GM18517 (cell line): Measurements from ENCODE around the gene ADD3.

ENCODE experiments used
- ATAC-seq: cut with Tn5 transposase; IDR thresholded peaks from one replicate; pipeline ENCODE4 v1.9.1; 2021; ENCODE audit warnings: mild to moderate bottlenecking, moderate library complexity; ENCODE audit not compliant: unreplicated experiment

Gene ADD3

DNA sequence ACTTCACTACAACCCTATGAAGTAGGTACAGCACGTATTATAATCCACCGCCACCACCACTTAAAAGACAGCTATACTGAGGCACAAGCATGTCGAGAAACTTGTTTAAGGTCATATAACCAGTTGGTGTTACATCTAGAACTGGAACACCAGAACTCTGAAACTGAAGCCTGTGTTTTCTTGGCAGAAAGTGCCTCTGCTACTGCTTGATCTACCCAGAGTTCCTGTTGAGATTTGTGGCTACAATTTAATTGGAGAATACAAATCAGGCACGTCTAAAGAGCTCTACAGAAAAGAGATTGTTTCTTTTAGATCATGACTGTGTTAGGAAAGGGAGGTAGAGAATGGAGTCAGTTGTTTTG lies 4.3 kb upstream of the ADD3 start:
- no peak for ATAC-seq

DNA sequence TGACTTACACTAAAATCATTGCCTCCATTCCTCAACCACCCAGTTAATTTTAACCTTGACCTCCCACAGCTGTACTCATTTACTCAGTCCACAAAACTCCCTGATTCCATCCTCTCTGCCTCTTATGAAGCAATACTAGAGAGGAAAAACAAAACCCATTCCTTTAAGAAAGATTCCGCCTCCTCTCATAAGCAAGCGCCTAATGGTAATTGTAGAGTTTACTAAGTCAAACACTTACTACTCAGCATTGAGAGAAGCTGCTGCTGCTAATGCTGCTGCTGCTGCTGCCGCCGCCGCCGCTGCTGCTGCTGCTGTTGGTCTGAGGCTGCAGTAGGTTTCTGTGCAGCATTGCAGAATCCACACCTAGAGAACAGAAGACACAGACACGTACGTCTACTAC lies 2.1 kb upstream of the ADD3 start:
- ATAC-seq, result no peak

DNA sequence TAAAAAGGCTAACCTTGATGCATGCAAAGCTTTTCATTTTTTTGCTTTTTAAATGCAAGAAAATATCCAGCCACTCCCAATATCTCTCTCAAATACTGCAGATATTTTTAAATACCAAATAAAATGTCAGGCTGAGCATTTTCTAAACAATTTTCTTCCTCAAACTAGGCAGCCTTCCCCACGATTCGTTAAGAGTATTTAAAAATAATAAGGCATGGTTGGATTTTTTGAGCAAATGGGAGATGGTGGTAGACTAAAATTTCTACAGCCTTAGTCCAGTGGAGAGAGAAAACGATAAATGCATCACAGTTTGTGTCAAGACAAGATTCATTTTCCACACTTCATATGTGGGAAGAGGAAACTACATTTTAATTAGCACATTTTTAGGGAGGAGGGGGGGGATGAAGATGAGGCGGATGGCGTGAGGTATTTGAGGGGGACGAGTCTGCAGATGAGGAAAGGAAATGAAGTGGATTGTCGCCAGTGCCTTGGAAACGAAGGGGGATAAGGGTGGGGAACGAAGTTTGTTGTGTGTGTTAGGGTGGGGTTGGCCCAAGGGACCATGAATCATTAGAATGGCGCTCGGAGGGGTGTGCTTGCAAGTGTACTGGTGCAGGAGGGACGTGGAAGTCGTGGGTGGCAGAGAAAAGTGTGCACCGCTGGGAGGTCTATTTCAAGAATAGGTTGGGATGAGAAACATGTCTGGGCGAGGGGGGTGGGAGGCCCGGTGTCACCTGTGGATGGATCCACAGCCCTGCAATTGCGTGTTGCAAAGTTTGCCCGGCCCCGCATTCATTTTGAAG lies 1.2 kb upstream of the ADD3 start:
- ATAC-seq, result no peak

DNA sequence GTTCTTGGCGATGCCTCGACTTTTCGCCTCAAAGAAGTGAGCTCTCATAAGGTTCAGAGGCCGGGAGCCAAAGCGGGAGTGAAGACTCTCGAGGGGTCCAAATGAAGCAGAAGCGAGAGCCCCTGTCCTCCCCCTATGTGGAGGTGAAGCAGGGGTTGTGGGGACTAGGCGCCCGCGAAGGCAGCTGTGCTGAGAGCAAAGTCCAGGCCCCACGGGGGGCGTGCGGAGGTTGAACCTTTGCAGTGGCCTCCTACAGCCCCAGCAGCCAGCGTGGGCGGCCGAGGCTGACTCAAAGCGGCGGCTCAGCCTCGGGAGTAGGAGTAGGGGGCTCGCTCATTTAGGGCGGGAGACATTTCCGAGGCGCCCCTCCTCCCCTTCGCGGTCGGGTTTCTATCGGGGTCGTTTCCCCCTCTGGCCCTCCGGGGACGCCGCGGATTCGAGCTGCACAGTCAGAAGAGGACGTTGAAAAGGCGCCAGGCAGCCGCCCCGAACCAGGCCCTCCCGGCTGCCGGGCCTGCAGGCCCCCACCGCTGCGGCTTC lies 553 bp upstream of the ADD3 start:
- peak; percentile 46 for ATAC-seq

DNA sequence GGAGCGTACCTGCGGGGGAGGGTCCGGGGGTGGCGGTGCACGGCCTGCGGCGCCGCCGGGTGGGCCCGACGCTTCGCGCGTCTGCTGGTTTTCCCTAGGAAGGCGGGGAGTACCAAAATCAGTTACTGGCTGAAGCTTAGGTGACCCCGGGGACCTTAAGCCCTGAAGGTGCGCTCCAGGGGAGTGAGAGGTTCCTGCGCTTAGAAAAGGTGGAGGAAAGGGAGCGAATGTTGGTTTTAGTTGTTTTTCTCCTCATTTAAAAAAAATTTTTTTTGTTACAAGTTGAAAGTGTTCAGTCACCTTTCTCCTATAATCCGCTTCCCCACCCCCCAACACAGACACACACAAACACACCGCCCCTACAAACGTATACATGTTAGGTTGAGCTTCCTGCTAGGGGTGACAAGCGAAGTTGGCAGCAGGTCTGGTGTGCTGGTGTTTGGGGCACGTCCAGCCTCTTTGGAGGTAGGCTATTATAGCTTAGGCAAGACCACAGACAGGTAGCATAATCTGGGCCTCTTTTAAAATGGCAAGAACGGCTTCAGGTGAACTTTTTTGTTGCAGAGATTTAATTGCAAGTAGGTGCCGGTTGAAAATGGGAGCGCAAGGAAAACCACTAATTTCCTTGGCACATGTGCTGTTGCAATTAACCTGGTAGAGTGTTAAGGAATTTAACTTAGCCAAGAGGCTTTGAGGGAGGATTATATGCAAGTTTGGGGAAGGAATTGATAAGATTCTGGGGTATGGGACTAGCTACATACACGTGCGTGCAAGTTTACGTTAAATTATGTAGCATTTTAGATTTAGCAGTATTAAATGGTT lies 945 bp downstream of the ADD3 start:
- peak; percentile 22 for ATAC-seq

DNA sequence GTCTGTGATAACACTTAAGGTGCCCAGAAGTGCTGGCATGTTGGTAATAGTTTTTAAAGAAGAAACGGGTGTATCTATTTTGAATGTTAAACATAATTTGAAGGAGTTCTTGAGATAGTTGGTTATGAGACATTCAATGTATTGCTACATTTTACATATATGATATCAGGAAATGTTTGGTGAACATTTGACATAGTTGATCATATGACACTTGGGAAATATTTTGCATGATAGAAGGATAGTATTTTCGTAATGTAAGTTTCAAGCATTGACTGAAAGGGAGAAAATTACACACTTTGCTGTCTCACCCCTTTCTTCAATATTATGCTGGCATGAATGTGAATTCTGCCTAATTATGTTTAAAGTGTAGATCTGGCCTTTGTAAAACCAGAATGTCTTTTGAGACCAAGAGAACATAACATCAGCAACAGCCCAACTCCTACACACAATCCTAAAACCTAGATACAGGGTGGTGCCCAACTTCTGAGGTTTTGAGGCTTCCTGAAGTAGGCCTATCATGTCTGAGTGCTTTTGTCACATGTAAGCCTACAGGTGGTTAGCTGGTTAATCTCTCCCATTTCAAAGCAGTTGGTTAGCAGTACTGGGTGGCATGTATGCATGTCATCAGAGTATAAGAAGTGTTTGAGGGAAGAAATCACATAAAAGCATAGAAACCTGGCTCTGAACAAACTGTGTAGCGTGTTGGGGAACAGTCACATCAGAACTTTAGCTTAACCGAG lies 2.1 kb downstream of the ADD3 start:
- peak; percentile 43 for ATAC-seq

DNA sequence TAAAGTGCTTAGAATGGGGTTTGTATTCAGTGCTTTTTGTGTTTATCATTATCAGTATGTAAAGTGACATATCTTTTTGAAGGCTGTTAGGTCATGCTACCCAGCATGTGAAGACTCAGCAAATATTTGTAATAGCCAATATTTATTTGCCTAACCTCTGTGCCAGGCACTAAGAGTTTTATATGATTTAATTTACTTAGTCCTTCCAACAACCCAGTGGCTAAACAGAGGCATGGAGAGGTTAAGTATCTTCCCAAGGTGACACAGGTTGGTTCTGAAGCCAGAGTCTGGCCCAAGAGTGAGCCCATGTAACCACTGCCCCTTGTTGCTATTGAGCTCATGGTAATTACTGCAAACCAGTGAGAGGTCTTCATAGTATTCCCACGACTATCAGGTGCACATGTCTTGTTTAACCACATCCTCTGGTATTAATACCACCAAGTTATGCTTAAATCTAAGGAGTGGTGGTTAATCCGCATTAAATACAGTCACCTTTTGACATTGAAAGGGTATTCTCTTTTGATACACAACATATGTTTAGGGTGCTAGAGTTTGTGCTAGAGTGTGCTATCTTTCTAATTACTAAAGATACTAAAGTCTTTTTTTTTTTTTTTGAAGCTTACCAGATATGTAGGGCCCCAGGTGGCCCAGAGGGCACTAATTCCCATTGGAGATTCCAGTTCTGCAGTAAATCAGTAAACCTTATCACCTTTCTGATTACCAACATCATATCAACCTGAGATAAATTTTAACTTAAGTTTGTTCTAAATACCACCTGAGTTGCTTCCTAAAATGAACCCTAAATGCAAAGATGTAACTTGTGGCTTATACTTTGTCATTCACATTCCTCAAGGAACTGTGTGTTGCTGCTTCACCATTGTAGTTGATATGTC lies 2.9 kb downstream of the ADD3 start:
- ATAC-seq, result no peak

DNA sequence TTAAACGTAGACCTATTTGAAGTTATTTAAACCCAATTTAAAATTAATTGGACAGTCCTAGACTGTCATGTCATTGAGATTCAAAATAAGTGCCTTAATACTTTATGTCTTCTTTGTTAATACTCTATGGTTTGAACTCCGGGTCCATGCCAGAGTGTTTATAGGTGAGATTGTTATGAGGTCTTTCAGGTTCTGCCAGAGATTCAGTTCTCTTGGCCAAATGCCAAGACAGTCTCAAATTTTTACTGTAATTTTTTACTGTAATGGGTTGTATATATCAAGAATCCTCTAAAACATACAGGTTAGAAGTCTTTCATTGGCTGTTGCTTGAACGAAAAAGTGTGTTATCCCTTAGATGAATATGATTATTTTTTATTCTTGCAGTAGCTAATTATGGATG lies 3.9 kb downstream of the ADD3 start:
- ATAC-seq, result no peak

DNA sequence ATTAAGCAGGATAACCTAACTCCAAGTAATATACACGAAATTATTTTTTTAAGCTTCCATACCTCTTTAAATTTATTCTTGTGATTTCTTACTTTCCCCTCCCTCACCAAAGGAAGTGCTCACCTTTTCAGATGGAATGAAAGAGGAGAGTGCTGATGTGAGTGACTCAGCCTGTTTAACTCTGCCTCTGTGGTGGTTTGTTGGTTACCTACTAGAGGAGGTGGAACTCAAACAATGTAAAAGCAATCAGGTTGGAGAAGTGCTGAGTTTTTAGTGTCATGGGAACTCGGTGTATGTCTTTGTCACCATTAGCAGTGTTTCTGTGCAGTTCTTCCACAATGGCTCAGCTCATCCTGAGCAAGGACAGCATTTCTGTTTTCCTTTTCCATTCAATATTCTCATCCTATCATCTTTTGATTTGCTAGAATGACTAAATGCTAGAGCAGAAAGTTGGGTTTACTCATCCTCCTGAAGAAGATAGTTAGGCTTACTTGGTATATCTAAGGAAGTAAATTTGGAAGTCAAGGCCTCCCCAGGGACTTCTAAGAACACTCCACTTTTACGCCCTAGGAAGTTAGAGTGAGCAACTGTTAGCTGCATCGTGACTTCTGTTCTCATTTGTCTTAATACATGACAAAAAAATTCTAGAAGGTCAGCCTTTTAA lies 6.0 kb downstream of the ADD3 start:
- ATAC-seq, result no peak

DNA sequence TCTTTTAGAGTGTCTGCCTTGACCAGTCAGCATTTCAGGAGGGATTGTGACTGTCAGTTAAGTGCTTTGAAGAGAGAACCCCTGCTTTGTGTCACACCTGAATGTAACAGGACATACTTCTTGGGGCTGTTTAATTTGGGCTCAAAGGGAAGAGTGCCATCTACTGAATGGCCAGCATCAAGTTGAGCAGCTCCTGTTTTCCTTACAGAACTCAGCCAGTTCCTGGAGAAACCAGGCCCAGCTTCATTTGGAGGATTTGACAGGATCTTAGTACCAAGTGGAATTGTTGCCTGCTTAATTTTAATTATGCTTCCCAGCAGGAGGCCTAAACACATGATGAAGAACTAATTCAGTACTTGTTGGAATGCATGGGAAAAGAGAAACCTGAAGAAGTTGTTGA lies 8.3 kb downstream of the ADD3 start:
- ATAC-seq, result no peak

DNA sequence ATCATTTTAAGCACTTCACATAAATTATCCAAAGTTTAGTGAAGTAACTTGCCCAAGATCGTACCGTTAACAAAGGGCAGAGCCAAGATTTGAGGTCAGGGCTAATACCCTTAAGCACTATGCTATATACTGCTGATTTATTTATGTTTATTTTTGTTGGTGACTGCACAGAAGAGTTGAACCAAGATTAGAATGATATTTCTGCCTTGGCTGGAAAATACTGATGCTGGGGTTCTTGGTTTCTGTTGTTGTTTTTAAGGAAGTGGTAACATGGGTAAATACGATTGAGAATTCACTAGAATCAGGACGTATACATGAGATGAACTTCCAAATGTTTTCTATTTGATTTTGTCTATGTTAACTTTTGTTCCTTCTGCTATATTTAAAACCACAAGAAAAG lies 9.3 kb downstream of the ADD3 start:
- no peak for ATAC-seq

DNA sequence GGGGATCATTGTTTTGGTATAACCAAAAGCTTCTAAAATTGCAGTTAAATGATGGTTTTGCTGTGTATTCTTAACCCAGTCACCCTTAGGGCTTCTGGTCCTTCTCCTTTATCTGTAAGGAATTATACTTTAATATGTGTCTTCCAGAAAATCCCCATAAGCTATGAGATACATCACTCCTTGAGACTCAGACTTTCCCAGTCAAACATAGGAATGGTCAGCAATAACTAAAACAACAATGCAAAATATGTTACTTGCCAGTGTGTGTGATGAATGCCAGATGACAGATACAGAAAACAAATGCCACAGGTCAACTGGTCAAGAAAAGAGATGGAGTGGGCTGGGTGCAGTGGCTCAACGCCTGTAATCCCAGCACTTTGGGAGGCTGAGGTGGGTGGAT lies 10.1 kb downstream of the ADD3 start:
- no peak for ATAC-seq

DNA sequence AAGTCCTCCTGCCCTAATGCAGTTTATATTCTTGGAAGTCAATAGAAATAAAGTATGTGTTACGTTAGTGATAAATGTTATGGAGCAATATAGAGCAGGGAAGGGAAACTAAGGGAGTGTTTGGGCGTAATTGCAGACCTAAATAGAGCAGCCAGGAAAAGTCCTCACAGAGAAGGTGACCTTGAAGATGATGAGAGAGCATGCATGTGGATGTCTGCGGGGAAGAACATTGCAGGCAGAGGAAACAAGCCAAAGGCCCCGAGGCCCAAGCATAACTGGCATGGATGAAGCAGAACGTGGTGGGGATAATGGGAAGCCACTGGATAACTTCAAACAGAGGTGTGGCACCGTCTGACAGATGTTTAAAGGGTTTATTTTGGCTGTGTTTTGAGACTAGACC lies 12.5 kb downstream of the ADD3 start:
- no peak for ATAC-seq

DNA sequence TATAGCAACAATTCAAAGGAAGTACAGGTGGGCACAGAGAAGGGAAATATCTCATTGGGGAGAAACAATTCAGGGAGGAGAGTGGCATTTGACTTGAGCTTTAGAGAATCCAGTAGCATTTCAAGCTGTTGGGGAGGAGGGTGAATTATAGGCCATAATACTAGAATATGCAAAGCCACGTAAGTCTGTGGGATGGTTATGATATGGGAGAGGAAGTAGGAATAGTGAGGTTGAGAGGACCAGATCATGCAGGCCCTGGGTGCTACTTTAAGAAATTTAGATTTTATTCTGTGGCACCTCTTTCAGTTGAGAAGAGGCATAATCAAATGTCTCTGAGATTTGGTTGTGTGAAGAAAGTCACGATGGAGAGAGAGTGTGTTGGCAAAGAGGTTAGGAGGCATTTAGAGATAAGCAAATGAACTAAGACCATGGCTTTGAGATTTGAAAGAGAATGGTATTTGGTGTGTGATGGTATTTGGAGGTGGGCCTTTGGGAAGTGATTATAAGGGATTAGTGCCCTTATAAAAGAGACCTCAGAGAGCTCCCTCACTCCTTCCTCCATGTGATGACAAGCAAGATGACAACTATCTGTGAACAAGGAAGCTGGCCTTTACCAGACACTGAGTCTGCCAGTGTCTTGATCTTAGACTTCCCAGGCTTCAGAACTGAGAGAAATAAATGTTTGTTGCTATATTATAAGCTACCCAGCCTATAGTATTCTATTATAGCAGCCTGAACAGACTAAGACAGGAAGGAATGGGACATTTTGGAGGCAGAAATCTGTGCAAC lies 15.1 kb downstream of the ADD3 start:
- no peak for ATAC-seq

DNA sequence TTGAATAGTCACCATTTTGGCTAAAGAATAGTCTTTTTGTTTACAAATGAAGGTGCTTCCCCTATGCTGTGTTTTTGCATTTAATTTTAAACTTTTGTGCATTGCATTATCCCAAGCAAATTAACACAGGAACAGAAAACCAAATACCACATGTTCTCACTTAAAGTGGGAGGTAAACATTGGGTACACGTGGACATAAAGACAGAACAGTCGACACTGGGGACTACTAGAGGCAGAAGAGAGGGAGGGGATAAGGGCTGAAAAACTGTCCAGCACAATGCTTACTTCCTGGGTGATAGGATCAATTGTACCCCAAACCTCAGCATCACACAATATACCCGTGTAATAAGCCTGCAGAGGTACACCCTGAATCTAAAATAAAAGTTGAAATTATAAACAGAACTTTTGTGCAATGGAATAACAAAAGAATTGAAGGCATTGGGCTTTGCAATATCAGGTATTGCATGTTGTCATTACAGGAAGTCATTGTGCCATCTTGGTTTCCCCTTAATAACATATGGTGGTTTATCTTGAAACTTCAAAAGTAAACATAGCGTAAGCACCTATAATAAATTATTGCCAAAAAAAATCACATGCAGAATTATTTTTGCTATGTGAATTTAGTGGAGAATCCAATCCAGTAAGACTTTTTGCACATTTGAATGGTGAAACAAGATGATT lies 16.1 kb downstream of the ADD3 start:
- no peak for ATAC-seq

DNA sequence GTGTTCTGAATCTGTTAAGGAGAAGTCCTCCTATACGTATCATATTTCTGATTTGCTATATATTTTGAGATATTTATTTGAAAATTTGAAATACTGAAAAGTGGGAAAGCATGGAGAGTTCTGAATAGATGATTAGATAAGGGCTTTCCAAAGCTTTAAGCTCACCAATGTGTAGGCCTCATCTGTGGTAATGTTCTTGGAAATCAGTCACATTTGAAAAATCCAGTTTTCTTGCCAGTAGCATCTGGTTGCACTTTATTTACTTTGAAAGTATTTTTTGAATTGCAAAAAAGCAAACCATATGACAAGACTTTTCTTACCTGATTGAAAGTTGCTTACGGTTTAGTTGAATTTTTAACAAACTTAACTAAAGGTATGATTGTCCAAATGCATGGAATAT lies 21.7 kb downstream of the ADD3 start:
- ATAC-seq, result no peak

DNA sequence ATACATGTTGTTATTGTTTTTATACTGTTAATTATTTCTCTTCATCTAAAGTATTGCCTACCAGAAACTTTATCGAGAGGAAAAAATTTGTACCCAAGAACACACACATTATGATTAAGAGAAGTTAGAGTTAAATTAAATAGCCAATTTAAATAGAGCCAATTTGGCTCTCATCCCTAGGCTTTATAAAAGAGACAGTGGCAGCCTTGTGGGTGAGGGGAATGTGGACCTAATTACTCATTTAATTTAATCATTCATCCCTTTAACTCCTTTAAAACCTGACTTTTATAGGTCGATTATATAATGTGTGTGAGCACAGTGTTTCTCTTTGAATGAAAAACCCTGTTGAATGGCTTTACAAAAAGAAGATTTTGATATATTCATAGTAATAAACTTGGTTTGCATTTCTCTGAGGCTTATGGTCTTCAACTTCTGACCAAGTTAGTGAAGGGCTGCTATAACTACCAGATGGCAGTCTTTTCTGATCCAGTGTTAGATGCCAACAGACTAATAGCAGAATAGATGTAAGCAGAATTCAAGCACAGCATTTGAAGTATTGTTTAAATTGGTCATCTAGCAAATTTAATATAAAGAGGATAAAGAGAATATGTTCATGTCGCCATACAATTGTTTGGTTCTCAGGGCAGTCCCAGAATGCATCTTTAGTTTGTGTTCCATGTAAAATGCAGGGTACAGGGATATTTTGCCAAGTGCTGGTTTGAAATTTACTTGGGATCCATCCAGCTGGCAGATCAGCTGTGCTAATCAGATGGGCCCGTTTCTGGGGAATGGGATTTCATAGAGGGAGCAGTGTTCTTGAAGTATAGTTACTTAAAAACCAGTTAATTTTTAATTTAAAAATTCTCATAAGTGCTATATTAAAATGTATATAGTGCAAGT lies 25.3 kb downstream of the ADD3 start:
- ATAC-seq, result no peak
